Panc1 (cell line): ENCODE results near the gene DUSP3. TPM values are rescaled to one million over a fixed set of nuclear protein-coding genes. Genes with fewer than 3 reads are reported as not detected.
"Not testable (repeated sequence)": the region's sequence is repeated elsewhere in the genome, so short reads cannot be mapped to it uniquely, and the experiment has no call there.

Experiments
- ATAC-seq: fragments of 200-7000 bp; cut with Tn5 transposase; 2 replicates; pipeline ENCODE4 v1.9.1; 2020; ENCODE audit warnings: mild to moderate bottlenecking, moderate library complexity
- BruUV-seq: library from RNA; stranded (reverse); fragments of 400-500 nt; replicated peaks from 2 replicates; lab custom pipeline; 2021; lab: Mats Ljungman, UMichigan
- CTCF ChIA-PET: fragments of 300-600 bp; sonication (Branson Sonifier 250); formaldehyde crosslinking; loops from one replicate; lab custom pipeline; 2022; ENCODE audit warnings: antibody characterized with exemption; lab: Charles Lee
- POLR2A ChIA-PET: fragments of 300-600 bp; sonication (Branson Sonifier 250); formaldehyde crosslinking; loops from one replicate; lab custom pipeline; 2022; ENCODE audit warnings: antibody characterized with exemption; lab: Charles Lee
- DNase-seq: peaks from one replicate; pipeline ENCODE4 v3.0.0-alpha.2; 2010; ENCODE audit warnings: low read depth, low spot score
- H3K27ac ChIP-seq: 2 replicates; pipeline ENCODE4 v1.5.1; 2011; ENCODE audit warnings: mild to moderate bottlenecking, low read length, inconsistent platforms
- H3K27me3 ChIP-seq: fragments of 200-500 bp; sonication (Bioruptor generic); 2 replicates; pipeline ENCODE4 v1.6.0; 2014; ENCODE audit warnings: low read length, inconsistent platforms; ENCODE audit not compliant: control insufficient read depth, insufficient read depth
- H3K36me3 ChIP-seq: fragments of 200-500 bp; sonication (Bioruptor generic); 2 replicates; pipeline ENCODE4 v1.5.1; 2014; ENCODE audit warnings: inconsistent platforms, mild to moderate bottlenecking, low read length, moderate library complexity; ENCODE audit not compliant: control insufficient read depth, insufficient read depth
- H3K4me1 ChIP-seq: 2 replicates; pipeline ENCODE4 v1.5.1; 2011; ENCODE audit warnings: inconsistent platforms, mild to moderate bottlenecking, low read length, moderate library complexity; ENCODE audit not compliant: control insufficient read depth, insufficient read depth
- H3K4me3 ChIP-seq, 2 experiments: 2 replicates each; pipeline ENCODE4 v1.5.1; 2011 to 2012; ENCODE audit warnings: low read depth in 2 of 2, low read length in 2 of 2, mild to moderate bottlenecking in 2 of 2, inconsistent platforms in 1 of 2, moderate library complexity in 1 of 2
- H3K9me3 ChIP-seq: fragments of 200-500 bp; sonication (Bioruptor generic); 2 replicates; pipeline ENCODE4 v1.5.1; 2014; ENCODE audit warnings: low read depth, mild to moderate bottlenecking, inconsistent platforms, low read length, moderate library complexity; ENCODE audit not compliant: control insufficient read depth, insufficient read depth
- POLR2AphosphoS5 ChIP-seq: IDR thresholded peaks from 2 replicates; pipeline ENCODE4 v1.6.1; 2012; ENCODE audit warnings: mild to moderate bottlenecking, low read depth, low read length, moderate library complexity
- SIN3A ChIP-seq: IDR thresholded peaks from 2 replicates; pipeline ENCODE4 v1.6.1; 2012; ENCODE audit warnings: low read depth, mild to moderate bottlenecking, low read length, moderate library complexity, borderline replicate concordance; ENCODE audit not compliant: insufficient read depth
- TCF7L2 ChIP-seq: IDR thresholded peaks from 2 replicates; pipeline ENCODE4 v1.6.1; 2011; ENCODE audit warnings: mild to moderate bottlenecking, low read depth, low read length, inconsistent platforms
- in situ Hi-C: cut with HindIII; loops from 2 replicates; pipeline ENCODE4 v1.10.0; 2016; ENCODE audit warnings: low sequenced_read_pairs, low pct_unique_long_range_greater_than_20kb
- intact Hi-C: fragments of 100-400 bp; cut with micrococcal nuclease; formaldehyde crosslinking; loops from one replicate; pipeline ENCODE4 v1.10.0; 2022; ENCODE audit not compliant: unreplicated experiment
- total RNA-seq: library from RNA; stranded (reverse); gene quantifications from one replicate; pipeline ENCODE4 v1.2.1, GENCODE V29; 2021; ENCODE audit not compliant: unreplicated experiment
- TF ChIP-seq, protein P1 (sequence below): fragments of 450-650 bp; IDR thresholded peaks from 2 replicates; pipeline ENCODE4 v1.5.1; 2017; ENCODE audit warnings: mild to moderate bottlenecking
- TF ChIP-seq, protein P2 (sequence below), 2 experiments: IDR thresholded peaks; 2 replicates each; pipeline ENCODE4 v1.6.1; 2011 to 2012; ENCODE audit warnings: low read depth in 2 of 2, control low read depth in 1 of 2, low read length in 1 of 2, mild to moderate bottlenecking in 1 of 2, moderate library complexity in 1 of 2; ENCODE audit not compliant: insufficient read depth in 1 of 2

Gene DUSP3
- total RNA-seq, 1 experiment from 2014 or later: 41.6 TPM

DNA sequence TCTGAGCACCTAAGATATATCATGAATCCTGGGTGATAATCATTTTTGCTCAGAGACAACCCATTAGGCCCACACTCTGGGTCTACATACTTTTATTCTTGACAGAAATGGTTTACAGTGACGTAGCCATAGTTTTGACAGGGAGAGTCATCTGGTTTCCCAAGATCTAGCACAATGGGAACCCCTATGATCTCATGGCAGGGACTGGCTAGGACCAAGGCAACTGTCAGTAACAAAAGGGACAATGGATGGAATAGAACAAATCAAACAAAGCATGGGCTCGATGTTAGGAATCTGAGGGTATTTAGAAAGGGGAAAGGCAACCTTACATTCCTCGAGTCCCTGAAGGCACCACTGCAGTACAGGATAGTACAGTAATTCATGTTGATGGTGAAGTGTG lies 22.0 kb upstream of the DUSP3 start:
- Histone ChIP-seq H3K4me1 (no peaks in the 10 kb centered on the region), H3K9me3 (no peaks in the 10 kb centered on the region), H3K36me3 (no peaks in the 10 kb centered on the region), H3K4me3 (no peak overlapping the region), H3K27ac (no peak overlapping the region), H3K27me3 (no peaks in the 10 kb centered on the region)
- no TSS peak for BruUV-seq
- intact Hi-C loops: no loop called here
- no peak for ATAC-seq
- CTCF ChIA-PET: no interaction called here
- TF ChIP-seq, protein P1, sequence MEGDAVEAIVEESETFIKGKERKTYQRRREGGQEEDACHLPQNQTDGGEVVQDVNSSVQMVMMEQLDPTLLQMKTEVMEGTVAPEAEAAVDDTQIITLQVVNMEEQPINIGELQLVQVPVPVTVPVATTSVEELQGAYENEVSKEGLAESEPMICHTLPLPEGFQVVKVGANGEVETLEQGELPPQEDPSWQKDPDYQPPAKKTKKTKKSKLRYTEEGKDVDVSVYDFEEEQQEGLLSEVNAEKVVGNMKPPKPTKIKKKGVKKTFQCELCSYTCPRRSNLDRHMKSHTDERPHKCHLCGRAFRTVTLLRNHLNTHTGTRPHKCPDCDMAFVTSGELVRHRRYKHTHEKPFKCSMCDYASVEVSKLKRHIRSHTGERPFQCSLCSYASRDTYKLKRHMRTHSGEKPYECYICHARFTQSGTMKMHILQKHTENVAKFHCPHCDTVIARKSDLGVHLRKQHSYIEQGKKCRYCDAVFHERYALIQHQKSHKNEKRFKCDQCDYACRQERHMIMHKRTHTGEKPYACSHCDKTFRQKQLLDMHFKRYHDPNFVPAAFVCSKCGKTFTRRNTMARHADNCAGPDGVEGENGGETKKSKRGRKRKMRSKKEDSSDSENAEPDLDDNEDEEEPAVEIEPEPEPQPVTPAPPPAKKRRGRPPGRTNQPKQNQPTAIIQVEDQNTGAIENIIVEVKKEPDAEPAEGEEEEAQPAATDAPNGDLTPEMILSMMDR: no peak
- no peak for DNase-seq
- POLR2A ChIA-PET: no interaction called here
- in situ Hi-C loops: no loop called here

DNA sequence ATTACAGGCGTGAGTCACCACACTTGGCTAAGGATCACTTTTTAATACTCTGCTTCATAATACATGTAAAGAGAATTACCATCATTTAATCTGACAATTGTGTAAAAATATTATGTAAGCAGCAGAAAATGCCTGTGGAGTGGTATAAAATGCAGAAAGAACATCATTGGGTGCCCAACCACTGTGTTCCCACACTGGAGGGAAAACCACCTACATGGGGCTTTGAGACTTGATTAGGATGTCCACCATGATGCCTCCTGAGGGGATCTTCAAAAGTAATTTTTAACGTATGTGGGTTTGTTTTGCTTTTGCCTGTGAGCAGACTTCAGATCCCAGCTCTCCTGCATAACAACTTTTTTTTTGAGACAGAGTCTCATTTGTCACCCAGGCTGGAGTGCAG lies 20.3 kb upstream of the DUSP3 start:
- H3K4me1 ChIP-seq: no peaks in the 10 kb centered on the region
- in situ Hi-C loops (no loop called here), intact Hi-C loops (no loop called here)
- ChIA-PET CTCF (no interaction called here), POLR2A (no interaction called here)
- BruUV-seq: no TSS peak
- H3K9me3 ChIP-seq: no peaks in the 10 kb centered on the region
- no peaks in the 10 kb centered on the region for H3K27me3 ChIP-seq
- no peak overlapping the region for H3K4me3 ChIP-seq
- ATAC-seq (no peak), DNase-seq (no peak)
- H3K27ac ChIP-seq: no peak overlapping the region
- TF ChIP-seq TCF7L2 (no peak), POLR2AphosphoS5 (no peak), SIN3A (no peak)
- TF ChIP-seq, protein P1: no peak
- TF ChIP-seq, protein P2, sequence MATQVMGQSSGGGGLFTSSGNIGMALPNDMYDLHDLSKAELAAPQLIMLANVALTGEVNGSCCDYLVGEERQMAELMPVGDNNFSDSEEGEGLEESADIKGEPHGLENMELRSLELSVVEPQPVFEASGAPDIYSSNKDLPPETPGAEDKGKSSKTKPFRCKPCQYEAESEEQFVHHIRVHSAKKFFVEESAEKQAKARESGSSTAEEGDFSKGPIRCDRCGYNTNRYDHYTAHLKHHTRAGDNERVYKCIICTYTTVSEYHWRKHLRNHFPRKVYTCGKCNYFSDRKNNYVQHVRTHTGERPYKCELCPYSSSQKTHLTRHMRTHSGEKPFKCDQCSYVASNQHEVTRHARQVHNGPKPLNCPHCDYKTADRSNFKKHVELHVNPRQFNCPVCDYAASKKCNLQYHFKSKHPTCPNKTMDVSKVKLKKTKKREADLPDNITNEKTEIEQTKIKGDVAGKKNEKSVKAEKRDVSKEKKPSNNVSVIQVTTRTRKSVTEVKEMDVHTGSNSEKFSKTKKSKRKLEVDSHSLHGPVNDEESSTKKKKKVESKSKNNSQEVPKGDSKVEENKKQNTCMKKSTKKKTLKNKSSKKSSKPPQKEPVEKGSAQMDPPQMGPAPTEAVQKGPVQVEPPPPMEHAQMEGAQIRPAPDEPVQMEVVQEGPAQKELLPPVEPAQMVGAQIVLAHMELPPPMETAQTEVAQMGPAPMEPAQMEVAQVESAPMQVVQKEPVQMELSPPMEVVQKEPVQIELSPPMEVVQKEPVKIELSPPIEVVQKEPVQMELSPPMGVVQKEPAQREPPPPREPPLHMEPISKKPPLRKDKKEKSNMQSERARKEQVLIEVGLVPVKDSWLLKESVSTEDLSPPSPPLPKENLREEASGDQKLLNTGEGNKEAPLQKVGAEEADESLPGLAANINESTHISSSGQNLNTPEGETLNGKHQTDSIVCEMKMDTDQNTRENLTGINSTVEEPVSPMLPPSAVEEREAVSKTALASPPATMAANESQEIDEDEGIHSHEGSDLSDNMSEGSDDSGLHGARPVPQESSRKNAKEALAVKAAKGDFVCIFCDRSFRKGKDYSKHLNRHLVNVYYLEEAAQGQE (IDR thresholded peaks at IDR 0.05; ENCODE audit: insufficient read depth in 1 of 2, low read depth in 2 of 2, low read length in 1 of 2): no peak
- H3K36me3 ChIP-seq: no peaks in the 10 kb centered on the region

DNA sequence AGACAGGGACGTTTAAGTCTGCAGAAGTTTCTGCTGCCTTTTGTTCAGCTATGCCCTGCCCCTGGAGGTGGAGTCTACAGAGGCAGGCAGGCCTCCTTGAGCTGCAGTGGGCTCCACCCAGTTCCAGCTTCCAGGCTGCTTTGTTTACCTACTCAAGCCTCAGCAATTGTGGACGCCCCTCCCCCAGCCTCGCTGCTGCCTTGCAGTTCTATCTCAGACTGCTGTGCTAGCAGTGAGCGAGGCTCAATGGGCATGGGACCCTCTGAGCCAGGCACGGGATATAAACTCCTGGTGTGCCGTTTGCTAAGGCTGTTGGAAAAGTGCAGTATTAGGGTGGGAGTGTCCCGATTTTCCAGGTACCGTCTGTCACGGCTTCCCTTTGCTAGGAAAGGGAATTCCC lies 19.2 kb upstream of the DUSP3 start:
- H3K27ac ChIP-seq, intact Hi-C loops, CTCF ChIA-PET, H3K27me3 ChIP-seq, H3K4me1 ChIP-seq, ATAC-seq, DNase-seq, H3K36me3 ChIP-seq, H3K4me3 ChIP-seq, BruUV-seq, H3K9me3 ChIP-seq, POLR2A ChIA-PET, in situ Hi-C loops: not testable (repeated sequence)

DNA sequence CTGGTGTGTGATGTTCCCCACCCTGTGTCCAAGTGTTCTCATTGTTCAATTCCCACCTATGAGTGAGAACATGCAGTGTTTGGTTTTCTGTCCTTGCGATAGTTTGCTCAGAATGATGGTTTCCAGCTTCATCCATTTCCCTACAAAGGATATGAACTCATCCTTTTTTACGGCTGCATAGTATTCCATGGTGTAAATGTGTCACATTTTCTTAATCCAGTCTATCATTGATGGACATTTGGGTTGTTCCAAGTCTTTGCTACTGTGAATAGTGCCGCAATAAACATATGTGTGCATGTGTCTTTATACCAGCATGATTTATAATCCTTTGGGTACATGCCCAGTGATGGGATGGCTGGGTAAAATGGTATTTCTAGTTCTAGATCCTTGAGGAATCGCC lies 13.9 kb upstream of the DUSP3 start:
- CTCF ChIA-PET, ATAC-seq, H3K4me3 ChIP-seq, in situ Hi-C loops, H3K9me3 ChIP-seq, H3K36me3 ChIP-seq, H3K4me1 ChIP-seq, DNase-seq, H3K27me3 ChIP-seq, intact Hi-C loops, H3K27ac ChIP-seq, BruUV-seq, POLR2A ChIA-PET: not testable (repeated sequence)
